H1 (cell line): ENCODE data around the gene TIA1. TPM values are rescaled to one million over a fixed set of nuclear protein-coding genes. Genes with fewer than 3 reads are reported as not detected.

Source experiments
- CTCF ChIA-PET: fragments of 300-600 bp; sonication (Branson Sonifier 250); formaldehyde crosslinking; loops from one replicate; lab custom pipeline; 2021; ENCODE audit not compliant: partially characterized antibody; lab: Charles Lee
- POLR2A ChIA-PET: fragments of 300-600 bp; sonication (Branson Sonifier 250); formaldehyde crosslinking; loops from one replicate; lab custom pipeline; 2021; ENCODE audit warnings: inconsistent platforms; ENCODE audit not compliant: partially characterized antibody; lab: Charles Lee
- DNase-seq, 2 experiments: peaks; one replicate each; pipeline versions ENCODE4 v3.0.0 to v3.0.0-alpha.2; 2010 to 2022; ENCODE audit warnings: low spot score in 2 of 2, low read depth in 1 of 2, mixed read lengths in 1 of 2
- FAIRE-seq: peaks from 2 replicates; lab custom pipeline; 2011; peaks lifted over from hg19 to GRCh38; lab: Jason Lieb, UNC
- H2AFZ ChIP-seq: 2 replicates; pipeline ENCODE4 v1.8.1; 2012; ENCODE audit warnings: low read length, inconsistent platforms
- H2AK5ac ChIP-seq: 2 replicates; pipeline ENCODE4 v1.6.1; 2013; ENCODE audit warnings: low read depth, low read length
- H2BK120ac ChIP-seq: replicated peaks from 2 replicates; pipeline ENCODE3; 2013; ENCODE audit warnings: low read depth, low read length, inconsistent platforms
- H2BK12ac ChIP-seq: 2 replicates; pipeline ENCODE4 v1.6.1; 2013; ENCODE audit warnings: low read depth, low read length
- H2BK15ac ChIP-seq: 2 replicates; pipeline ENCODE4 v1.6.1; 2013; ENCODE audit warnings: low read length
- H2BK20ac ChIP-seq: 2 replicates; pipeline ENCODE4 v1.6.1; 2013; ENCODE audit warnings: low read length
- H2BK5ac ChIP-seq: 2 replicates; pipeline ENCODE4 v1.6.1; 2013; ENCODE audit warnings: low read depth, low read length
- H3K14ac ChIP-seq: 2 replicates; pipeline ENCODE4 v1.6.1; 2013; ENCODE audit warnings: inconsistent platforms; ENCODE audit not compliant: insufficient read length
- H3K18ac ChIP-seq: 2 replicates; pipeline ENCODE4 v1.6.1; 2013; ENCODE audit warnings: low read length; ENCODE audit errors: extremely low read depth
- H3K23ac ChIP-seq: 2 replicates; pipeline ENCODE4 v1.6.1; 2013; ENCODE audit warnings: inconsistent platforms; ENCODE audit not compliant: insufficient read length
- H3K23me2 ChIP-seq: 2 replicates; pipeline ENCODE4 v1.6.1; 2013; ENCODE audit warnings: low read depth, low read length
- H3K27ac ChIP-seq: 2 replicates; pipeline ENCODE4 v1.6.1; 2011; ENCODE audit warnings: low read depth, low read length, inconsistent platforms
- H3K27me3 ChIP-seq, 4 experiments: replicated peaks in 1 of 4; 1 replicate in 1 of 4; 2 replicates in 3 of 4; pipeline versions ENCODE4 v1.6.1 to v1.8.1; 2011 to 2013; ENCODE audit warnings: low read length in 3 of 4, mild to moderate bottlenecking in 3 of 4, inconsistent platforms in 2 of 4, mixed read lengths in 2 of 4, moderate library complexity in 1 of 4; ENCODE audit not compliant: control insufficient read depth in 3 of 4, insufficient read depth in 3 of 4; ENCODE audit errors: extremely low read depth in 1 of 4
- H3K36me3 ChIP-seq, 4 experiments: 2 replicates each; pipeline versions ENCODE4 v1.6.1 to v1.8.1; 2011 to 2013; ENCODE audit warnings: mild to moderate bottlenecking in 4 of 4, low read length in 3 of 4, moderate library complexity in 2 of 4, control low read depth in 1 of 4, inconsistent platforms in 1 of 4; ENCODE audit not compliant: insufficient read depth in 4 of 4, control insufficient read depth in 2 of 4
- H3K4ac ChIP-seq: replicated peaks from 2 replicates; pipeline ENCODE3; 2013; ENCODE audit warnings: low read length, low read depth, mixed read lengths, inconsistent platforms; ENCODE audit not compliant: insufficient read length
- H3K4me1 ChIP-seq, 4 experiments: replicated peaks in 1 of 4; 1 replicate in 1 of 4; 2 replicates in 3 of 4; pipeline versions ENCODE4 v1.6.1 to v1.8.1; 2011 to 2013; ENCODE audit warnings: low read length in 3 of 4, inconsistent platforms in 2 of 4, mixed read lengths in 1 of 4; ENCODE audit not compliant: insufficient read depth in 4 of 4, control insufficient read depth in 3 of 4
- H3K4me2 ChIP-seq, 2 experiments: 2 replicates each; pipeline versions ENCODE4 v1.6.1 to v1.8.1; 2011 to 2013; ENCODE audit warnings: low read depth in 2 of 2, low read length in 2 of 2, control low read depth in 1 of 2, inconsistent platforms in 1 of 2, mild to moderate bottlenecking in 1 of 2; ENCODE audit not compliant: insufficient read depth in 1 of 2
- H3K4me3 ChIP-seq, 4 experiments: fragments of 200-600, 300-600 bp in 1 of 4; sonication (generic), shearing (Covaris generic), sonication (Bioruptor Twin) in 1 of 4; 2 replicates each; pipeline versions ENCODE4 v1.5.1 to v1.8.1; 2011 to 2016; ENCODE audit warnings: low read length in 4 of 4, low read depth in 3 of 4, control low read depth in 2 of 4, inconsistent platforms in 2 of 4, mild to moderate bottlenecking in 2 of 4, mixed read lengths in 1 of 4, moderate library complexity in 1 of 4; ENCODE audit not compliant: insufficient read depth in 2 of 4; ENCODE audit errors: extremely low read depth in 1 of 4
- H3K56ac ChIP-seq: replicated peaks from 2 replicates; pipeline ENCODE3; 2013; ENCODE audit warnings: low read depth, mild to moderate bottlenecking, mixed read lengths, low read length, inconsistent platforms; ENCODE audit not compliant: insufficient read length
- H3K79me1 ChIP-seq: 2 replicates; pipeline ENCODE4 v1.6.1; 2013; ENCODE audit warnings: low read depth, low read length, control low read depth
- H3K79me2 ChIP-seq, 2 experiments: 2 replicates each; pipeline versions ENCODE4 v1.6.1 to v1.8.1; 2012 to 2013; ENCODE audit warnings: low read length in 2 of 2, mild to moderate bottlenecking in 2 of 2, inconsistent platforms in 1 of 2; ENCODE audit not compliant: insufficient read depth in 2 of 2, control insufficient read depth in 1 of 2
- H3K9ac ChIP-seq, 4 experiments: replicated peaks in 1 of 4; 1 replicate in 1 of 4; 2 replicates in 3 of 4; pipeline versions ENCODE4 v1.6.1 to v1.8.1; 2011 to 2013; ENCODE audit warnings: low read depth in 3 of 4, low read length in 3 of 4, control low read depth in 2 of 4, mild to moderate bottlenecking in 2 of 4, moderate library complexity in 2 of 4, inconsistent platforms in 1 of 4; ENCODE audit errors: extremely low read depth in 1 of 4
- H3K9me3 ChIP-seq, 2 experiments: 2 replicates each; pipeline versions ENCODE4 v1.6.1 to v1.8.1; 2012 to 2013; ENCODE audit warnings: mild to moderate bottlenecking in 2 of 2, moderate library complexity in 2 of 2, control low read depth in 1 of 2, inconsistent platforms in 1 of 2, low read depth in 1 of 2, low read length in 1 of 2, mixed read lengths in 1 of 2; ENCODE audit not compliant: insufficient read depth in 2 of 2
- H4K20me1 ChIP-seq, 2 experiments: replicated peaks in 1 of 2; 2 replicates each; pipeline versions ENCODE3 to v1.8.1; 2011 to 2013; ENCODE audit warnings: inconsistent platforms in 2 of 2, low read length in 2 of 2, mild to moderate bottlenecking in 1 of 2; ENCODE audit not compliant: insufficient read depth in 2 of 2, control insufficient read depth in 1 of 2
- H4K5ac ChIP-seq: 2 replicates; pipeline ENCODE4 v1.6.1; 2013; ENCODE audit warnings: low read length, low read depth, mixed read lengths, inconsistent platforms; ENCODE audit not compliant: insufficient read length
- H4K8ac ChIP-seq: 2 replicates; pipeline ENCODE4 v1.8.0; 2013; ENCODE audit warnings: mild to moderate bottlenecking, moderate library complexity, low read length, inconsistent platforms; ENCODE audit not compliant: insufficient read depth; ENCODE audit errors: extremely low read depth
- H4K91ac ChIP-seq: replicated peaks from 2 replicates; pipeline ENCODE3; 2013; ENCODE audit warnings: low read length, mixed read lengths, inconsistent platforms; ENCODE audit not compliant: insufficient read length
- ASH2L ChIP-seq: fragments of 200-600, 300-600 bp; sonication (generic); IDR thresholded peaks from one replicate; pipeline ENCODE4 v1.7.1; 2017; ENCODE audit warnings: low read length
- BACH1 ChIP-seq: IDR thresholded peaks from 2 replicates; pipeline ENCODE4 v1.6.1; 2012; ENCODE audit warnings: low read length, improper control_type of control experiment
- E2F6 ChIP-seq: IDR thresholded peaks from 2 replicates; pipeline ENCODE4 v1.6.1; 2012; ENCODE audit warnings: inconsistent platforms
- JUND ChIP-seq: IDR thresholded peaks from 2 replicates; pipeline ENCODE4 v1.6.1; 2011; ENCODE audit warnings: mild to moderate bottlenecking, improper control_type of control experiment, low read length
- KDM1A ChIP-seq: fragments of 200-600, 300-600 bp; sonication (generic); IDR thresholded peaks from 2 replicates; pipeline ENCODE4 v1.7.1; 2016; ENCODE audit warnings: mild to moderate bottlenecking, low read length, borderline replicate concordance
- KDM4A ChIP-seq: IDR thresholded peaks from one replicate; pipeline ENCODE4 v1.7.1; 2012; ENCODE audit warnings: low read depth, mild to moderate bottlenecking, moderate library complexity, low read length, inconsistent platforms; ENCODE audit not compliant: severe bottlenecking
- MAX ChIP-seq: IDR thresholded peaks from 2 replicates; pipeline ENCODE4 v1.6.1; 2012; ENCODE audit warnings: inconsistent platforms
- POLR2AphosphoS5 ChIP-seq: IDR thresholded peaks from 2 replicates; pipeline ENCODE4 v1.6.1; 2011; ENCODE audit warnings: low read depth, low read length
- RNF2 ChIP-seq: fragments of 200-900, 300-1000 bp; sonication (generic); IDR thresholded peaks from 2 replicates; pipeline ENCODE4 v1.7.1; 2016; ENCODE audit warnings: borderline replicate concordance, low read depth, mild to moderate bottlenecking, antibody characterized with exemption, low read length; ENCODE audit not compliant: poor library complexity, severe bottlenecking; ENCODE audit errors: missing control alignments
- WGBS, 2 experiments: shearing (Covaris generic) in 1 of 2; methylation state at CpG; one replicate each; pipeline versions ENCODE4 v1.1.6 to v1.1.7; 2013 to 2015; ENCODE audit warnings: low lambda C conversion rate in 2 of 2, mixed read lengths in 2 of 2, inconsistent platforms in 1 of 2, low coverage in 1 of 2, missing lambda C conversion rate in 1 of 2; ENCODE audit not compliant: insufficient replicate concordance in 2 of 2, insufficient coverage in 1 of 2, insufficient read length in 1 of 2; ENCODE audit errors: extremely low coverage in 1 of 2, missing lambda C conversion rate in 1 of 2; 5-methylcytosine and 5-hydroxymethylcytosine counted together
- polyA plus RNA-seq, 7 experiments: library from polyadenylated mRNA; depleted of rRNA in 3 of 7; stranded (reverse) in 5 of 7; unstranded in 2 of 7; fragments of >200 nt in 5 of 7; fragments of 200-250 nt in 2 of 7; gene quantifications; 1 replicate in 5 of 7; 2 replicates in 1 of 7; 4 replicates in 1 of 7; pipeline versions ENCODE4 v1.2.1 to v1.2.3, GENCODE V29; 2011 to 2013; ENCODE audit warnings: missing spikeins in 2 of 7, mixed read lengths in 2 of 7
- total RNA-seq: library from RNA; stranded (reverse); fragmentation: NEBNext Ultra II Directional; extraction: Animal tissue kit (Norgen Biotek cat#: 25700); gene quantifications from 2 replicates; pipeline ENCODE4 v1.2.1, GENCODE V29; 2021

Gene TIA1
- total and polyA plus RNA-seq, 2 of the 8 experiments (the other 6 are each of a cell fraction or from before 2014, with no cell fraction given): 58.6 to 181 TPM

GRCh38 chr2:70283500-70284191, 35.2 kb upstream of the TIA1 start:
- TF ChIP-seq RNF2 (no peak), MAX (no peak), KDM4A (no peak), E2F6 (no peak), BACH1 (no peak), KDM1A (no peak), POLR2AphosphoS5 (0 out of 2 replicates have a peak, but pooled peaks have one; percentile 16), JUND (no peak), ASH2L (no peak)
- Histone ChIP-seq H4K8ac (no peak overlapping the region), H3K79me1 (no peaks in the 10 kb centered on the region; the same call in 1 of the 2 replicates), H3K14ac (no peak overlapping the region), H2BK15ac (no peak overlapping the region), H2BK20ac (no peak overlapping the region), H3K9ac (no peak overlapping the region), H3K9me3 (no peaks in the 10 kb centered on the region), H3K23ac (no peak overlapping the region), H3K18ac (no peak overlapping the region), H2BK12ac (no peak overlapping the region), H3K27me3 (no peaks in the 10 kb centered on the region), H2AK5ac (no peak overlapping the region), H3K23me2 (no peaks in the 10 kb centered on the region), H3K27ac (no peak overlapping the region), H3K56ac (no peak overlapping the region), H3K4me2 (no peak overlapping the region), H4K5ac (no peak overlapping the region), H2BK5ac (no peak overlapping the region), H4K20me1 (peaks cover 6 to 14% of the 10 kb centered on the region in 2 experiments), H3K4me1 (no peaks in the 10 kb centered on the region), H2AFZ (no peak overlapping the region), H2BK120ac (no peak overlapping the region), H3K4me3 (no peak overlapping the region), H3K36me3 (peaks cover 26 to 79% (median 61%) of the 10 kb centered on the region in 4 experiments), H4K91ac (no peak overlapping the region), H3K4ac (no peak overlapping the region), H3K79me2 (peaks cover 0 to 41% of the 10 kb centered on the region in 2 experiments; a peak in 2 of 4 replicates)
- FAIRE-seq: no peak
- DNase-seq: no peak
- ChIA-PET POLR2A (interaction anchor here (0.7 to 3.2 kb wide), 7 partner anchors 9 to 82 kb away, joined by 3 to 30 read pairs (median 4); partner anchors contain the start of genes PCYOX1 and SNRPG), CTCF (interaction anchor here (1.4 to 1.6 kb wide), 2 partner anchors 9 to 18 kb away, joined by 6 read pairs; partner anchors contain the start of genes FAM136A and SNRPG)
- WGBS, 2 experiments: 95% methylated on average over 5 of the region's 5 CpGs; no CpG with 5 or more reads in 1 of the 2 experiments
